GM18511 (cell line): Measurements from ENCODE around the gene B3GALT4.
"Not testable (repeated sequence)": the region's sequence is repeated elsewhere in the genome, so short reads cannot be mapped to it uniquely, and the experiment has no call there.

Experiments
- ATAC-seq: cut with Tn5 transposase; IDR thresholded peaks from one replicate; pipeline ENCODE4 v1.9.1; 2021; ENCODE audit warnings: mild to moderate bottlenecking, moderate library complexity; ENCODE audit not compliant: unreplicated experiment

The B3GALT4 gene

DNA sequence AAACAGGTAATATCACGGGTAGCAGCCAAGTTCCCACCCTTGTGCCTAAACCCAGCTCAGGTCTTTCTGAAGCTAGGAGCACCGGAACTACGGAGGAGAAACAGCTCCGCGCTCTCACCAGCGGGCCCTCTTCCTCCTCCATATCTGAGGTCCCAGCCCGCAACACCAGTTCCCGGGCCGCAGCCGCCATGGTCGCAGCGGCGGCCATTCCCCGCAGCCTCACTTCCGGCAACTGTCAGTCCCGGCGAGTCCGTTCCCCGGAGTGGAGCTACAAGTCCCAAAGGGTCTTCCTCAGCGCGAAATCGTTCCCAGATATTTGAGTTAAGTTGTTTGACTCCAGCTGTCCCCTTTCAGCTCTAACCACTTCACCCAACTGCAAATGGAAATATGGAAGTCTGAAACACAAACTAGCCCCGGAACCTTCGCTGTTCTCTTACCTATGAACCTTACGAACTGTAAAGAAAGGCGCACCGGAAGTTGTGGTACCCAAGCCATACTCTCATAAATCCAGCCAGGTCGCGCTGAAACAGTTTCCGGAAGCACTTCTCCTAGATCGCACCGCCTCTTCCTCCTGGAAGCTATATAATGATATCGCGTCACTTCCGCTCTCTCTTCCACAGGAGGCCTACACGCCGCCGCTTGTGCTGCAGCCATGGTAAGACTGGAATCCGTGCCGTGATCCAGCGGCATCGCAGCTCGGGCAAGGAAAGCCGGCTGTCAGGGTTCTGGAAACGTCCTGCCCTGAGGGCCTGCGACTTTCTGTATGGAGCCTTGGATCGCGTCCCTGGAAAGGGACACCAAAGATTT, 5.3 kb upstream of the B3GALT4 start, which contains the start of the genes RPS18 and VPS52:
Gene RPS18 (plus strand): TSS at position 608 of the 807 bp plus-strand sequence. CDS start 45 bp downstream, at position 653.
Gene VPS52 (minus strand): TSS at position 409 of the 807 bp plus-strand sequence. CDS start 201 bp downstream, at position 208.
- ATAC-seq = peak; percentile 86

DNA sequence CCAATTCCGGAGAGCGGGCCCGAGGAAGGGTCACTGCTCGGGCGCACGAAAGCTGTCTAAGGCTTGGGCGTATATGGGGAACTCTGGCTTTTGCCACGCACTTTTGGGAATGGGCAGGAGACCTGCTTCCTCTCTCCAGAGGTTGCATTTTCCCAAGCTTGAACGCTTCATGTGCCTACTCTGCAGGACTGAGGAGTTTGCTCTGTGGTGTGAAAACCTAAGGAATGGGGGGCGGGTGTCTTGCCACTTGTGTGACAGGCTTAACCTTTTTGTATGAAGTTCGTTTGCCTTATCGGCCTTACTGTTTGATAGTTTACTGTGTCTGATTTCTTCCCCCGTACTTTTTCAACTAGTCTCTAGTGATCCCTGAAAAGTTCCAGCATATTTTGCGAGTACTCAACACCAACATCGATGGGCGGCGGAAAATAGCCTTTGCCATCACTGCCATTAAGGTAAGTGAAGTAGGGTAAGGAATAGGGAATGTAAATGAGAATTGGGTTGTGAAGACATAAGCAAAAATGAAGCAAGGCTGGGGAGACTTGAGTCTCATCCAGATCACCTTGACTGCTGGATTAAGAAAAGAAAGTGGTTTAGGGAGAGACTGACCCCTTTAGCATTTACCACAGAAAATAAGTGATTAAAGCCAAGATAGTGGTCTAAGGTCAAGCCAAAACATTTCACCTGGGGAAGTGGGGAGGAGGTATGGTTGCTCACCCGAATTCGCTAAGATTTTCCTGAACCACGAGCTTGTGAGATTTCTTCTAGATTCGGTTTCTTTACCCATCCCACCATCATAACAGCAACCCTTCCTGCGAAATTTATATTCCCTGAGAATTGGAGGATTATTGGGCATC, 4.4 kb upstream of the B3GALT4 start:
- peak; percentile 19 for ATAC-seq

DNA sequence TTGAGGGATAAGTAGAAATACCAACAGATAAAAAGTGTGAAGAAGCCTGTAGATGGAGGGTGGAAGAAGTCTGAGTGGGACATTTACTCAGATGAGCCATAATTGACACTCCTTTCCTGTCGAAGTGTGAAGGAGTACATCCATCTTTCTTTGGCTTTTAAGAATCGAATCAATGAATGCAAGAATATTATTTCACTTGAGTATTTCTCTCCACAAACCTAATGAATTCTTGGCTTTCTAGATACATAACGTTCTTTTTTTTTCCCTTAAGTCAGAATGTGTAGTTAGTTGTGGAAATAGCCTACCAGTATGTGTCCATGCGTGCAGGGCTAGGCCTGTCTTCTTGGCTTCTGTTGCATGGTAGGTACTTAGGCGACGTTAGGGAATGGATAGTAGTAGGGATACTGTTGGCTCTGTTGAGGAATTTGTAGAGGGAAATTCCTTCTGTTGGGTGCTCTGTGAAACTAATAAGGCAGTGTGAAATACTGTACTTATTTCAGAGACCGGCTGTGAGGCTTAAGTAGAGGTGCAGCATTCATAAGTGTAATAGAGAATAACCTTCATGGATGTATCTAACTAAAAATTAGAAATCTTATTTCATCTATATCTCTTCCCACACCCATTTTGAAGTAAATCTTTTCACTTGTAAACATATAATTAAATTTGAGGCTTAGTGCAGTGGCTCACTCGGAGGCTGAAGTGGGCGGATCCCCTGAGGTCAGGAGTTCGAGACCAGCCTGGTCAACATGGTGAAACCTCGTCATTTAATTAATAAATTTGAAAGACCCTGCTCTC, 3.6 kb upstream of the B3GALT4 start:
- no peak for ATAC-seq

DNA sequence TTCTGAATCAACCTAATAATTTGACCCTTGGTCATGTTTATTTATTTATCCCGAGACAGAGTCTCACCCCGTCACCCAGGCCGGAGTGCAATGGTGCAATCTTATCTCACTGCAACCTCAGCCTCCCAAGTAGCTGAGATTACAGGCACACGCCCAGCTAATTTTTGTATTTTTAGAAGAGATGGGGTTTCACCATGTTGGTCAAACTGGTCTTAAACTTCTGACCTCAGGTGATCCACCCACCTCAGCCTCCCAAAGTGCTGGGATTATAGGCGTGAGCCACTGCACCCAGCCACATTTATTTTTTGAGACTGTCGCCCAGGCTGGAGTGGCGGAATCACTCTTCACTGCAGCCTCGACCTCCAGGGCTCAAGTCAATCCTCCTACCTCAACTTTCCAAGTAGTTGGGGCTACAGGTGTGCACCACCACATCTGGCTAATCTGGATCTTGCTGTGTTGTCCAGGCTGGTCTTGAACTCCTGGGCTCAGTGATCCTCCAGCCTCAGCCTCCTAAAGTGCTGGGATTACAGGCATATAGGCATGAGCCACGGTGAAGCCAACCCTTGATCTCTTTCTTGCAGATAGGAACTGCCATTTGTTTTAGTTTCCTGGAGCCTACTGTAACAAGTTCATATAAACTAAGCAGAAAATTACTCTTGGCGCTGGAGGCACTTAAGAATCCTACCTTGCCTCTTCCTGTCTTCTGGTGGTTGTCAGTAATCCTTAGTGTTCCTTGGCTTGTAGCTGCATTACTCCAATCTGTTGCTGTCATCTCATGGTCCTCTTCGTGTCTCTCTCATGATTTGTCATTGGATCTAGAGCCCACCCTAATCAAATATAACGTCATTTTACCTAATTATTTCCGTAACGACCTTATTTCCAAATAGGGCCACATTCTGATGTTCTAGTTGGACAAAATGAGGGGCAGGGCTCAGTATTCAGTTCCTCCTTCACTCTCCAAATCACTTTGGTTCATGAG, 2.7 kb upstream of the B3GALT4 start:
- no peak for ATAC-seq

DNA sequence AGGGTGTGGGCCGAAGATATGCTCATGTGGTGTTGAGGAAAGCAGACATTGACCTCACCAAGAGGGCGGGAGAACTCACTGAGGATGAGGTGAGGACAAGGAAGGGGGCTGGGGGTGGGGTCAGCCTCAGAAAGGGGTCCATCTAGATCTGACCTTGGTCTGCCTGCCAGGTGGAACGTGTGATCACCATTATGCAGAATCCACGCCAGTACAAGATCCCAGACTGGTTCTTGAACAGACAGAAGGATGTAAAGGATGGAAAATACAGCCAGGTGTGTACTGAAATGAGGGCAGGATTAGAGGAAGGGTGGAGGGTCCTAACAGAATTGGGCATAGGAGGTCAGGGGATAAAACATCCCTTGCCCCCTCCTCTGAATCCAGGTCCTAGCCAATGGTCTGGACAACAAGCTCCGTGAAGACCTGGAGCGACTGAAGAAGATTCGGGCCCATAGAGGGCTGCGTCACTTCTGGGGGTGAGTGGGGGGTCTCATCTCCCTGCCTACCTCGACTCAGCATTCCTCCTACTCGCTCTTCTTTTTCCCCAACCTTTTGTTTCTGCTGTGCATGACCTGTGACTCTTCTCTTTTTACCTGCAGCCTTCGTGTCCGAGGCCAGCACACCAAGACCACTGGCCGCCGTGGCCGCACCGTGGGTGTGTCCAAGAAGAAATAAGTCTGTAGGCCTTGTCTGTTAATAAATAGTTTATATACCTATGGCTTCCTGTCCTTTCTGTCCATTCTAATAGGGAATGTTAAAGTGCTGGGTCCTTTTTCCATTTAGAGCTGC, 935 bp upstream of the B3GALT4 start:
- not testable (repeated sequence) for ATAC-seq

DNA sequence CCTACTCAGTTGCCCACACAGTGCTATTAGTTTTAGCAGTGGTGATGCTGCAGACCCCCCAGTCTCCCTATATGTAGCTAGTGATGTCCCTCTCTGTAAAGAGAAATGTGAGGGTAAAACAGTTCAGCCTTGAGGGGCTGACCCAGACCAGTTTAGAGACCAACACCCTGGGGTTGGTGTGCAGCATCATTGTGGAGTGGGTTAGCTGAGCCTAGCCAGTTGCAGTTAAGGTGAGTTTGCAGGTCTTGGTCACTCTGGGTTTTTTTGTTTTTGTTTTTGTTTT, 401 bp upstream of the B3GALT4 start:
- no peak for ATAC-seq

DNA sequence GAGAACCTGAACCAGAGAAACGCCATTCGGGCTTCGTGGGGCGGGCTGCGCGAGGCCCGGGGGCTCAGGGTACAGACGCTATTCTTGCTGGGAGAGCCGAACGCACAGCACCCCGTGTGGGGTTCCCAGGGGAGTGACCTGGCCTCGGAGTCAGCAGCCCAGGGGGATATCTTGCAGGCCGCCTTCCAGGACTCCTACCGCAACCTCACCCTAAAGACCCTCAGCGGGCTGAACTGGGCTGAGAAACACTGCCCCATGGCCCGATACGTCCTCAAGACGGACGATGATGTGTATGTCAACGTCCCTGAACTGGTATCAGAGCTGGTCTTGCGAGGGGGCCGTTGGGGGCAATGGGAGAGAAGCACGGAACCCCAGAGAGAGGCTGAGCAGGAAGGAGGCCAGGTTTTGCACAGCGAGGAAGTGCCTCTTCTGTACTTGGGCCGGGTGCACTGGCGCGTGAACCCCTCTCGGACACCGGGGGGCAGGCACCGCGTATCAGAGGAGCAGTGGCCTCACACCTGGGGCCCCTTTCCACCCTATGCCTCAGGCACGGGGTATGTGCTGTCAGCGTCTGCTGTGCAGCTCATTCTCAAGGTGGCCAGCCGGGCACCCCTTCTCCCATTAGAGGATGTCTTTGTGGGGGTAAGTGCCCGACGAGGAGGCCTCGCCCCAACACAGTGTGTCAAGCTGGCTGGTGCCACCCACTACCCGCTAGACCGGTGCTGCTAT, 904 bp downstream of the B3GALT4 start:
- ATAC-seq = peak; percentile 23

DNA sequence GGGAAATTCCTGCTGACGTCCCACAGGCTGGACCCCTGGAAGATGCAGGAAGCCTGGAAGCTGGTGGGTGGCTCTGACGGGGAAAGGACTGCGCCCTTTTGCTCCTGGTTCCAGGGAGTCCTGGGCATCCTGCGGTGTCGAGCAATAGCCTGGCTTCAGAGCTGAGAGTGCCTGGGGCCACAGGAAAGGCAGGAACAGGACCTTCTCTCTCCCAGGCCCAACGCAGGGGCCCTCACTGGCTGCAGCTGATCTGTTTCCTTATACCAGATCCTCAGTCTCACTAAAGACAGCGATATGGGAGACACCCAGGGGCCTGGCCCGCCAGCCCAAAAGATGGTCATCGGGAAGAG, 1.4 kb downstream of the B3GALT4 start:
- ATAC-seq = no peak

DNA sequence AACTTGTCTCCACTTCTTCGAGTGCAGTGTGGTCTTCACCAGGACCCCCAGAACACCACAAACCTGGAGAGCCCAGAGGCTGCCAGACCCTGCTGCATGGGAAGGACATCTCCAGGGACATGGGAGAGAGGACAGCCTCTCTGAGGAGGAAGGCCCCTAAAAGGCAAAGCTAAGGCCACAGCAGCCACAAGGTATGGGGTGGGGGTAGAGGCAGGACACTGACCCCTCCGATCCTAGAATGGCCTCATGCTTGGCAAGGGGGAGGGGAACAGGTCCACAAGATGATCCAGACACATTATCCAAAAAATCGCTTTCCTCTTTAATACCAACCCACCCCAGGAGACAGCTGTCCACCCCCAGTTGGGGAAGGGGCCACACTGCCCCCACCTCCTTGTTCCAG, 1.9 kb downstream of the B3GALT4 start:
- no peak for ATAC-seq

DNA sequence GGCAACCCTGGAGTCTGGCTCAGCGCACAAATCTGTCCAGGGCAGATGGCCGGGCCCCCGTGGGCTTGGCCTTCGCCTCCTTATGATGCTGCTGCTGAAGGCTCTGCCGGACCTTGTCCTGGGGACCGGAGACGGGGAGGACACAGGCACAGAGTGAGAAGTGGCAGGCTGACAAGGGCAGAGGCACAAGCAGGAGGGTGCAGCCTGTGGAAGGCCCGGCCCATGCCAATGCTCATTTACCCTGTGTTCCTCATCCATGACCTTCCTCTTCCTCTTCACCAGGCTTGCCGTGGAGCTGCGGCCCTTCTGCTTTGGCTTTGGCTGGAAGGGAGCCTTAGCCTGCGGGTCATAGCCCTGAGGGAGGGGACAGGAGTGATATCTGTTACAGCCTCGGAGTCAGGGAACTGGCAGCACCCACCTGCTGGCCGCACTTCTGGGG, 2.4 kb downstream of the B3GALT4 start:
- ATAC-seq = no peak

DNA sequence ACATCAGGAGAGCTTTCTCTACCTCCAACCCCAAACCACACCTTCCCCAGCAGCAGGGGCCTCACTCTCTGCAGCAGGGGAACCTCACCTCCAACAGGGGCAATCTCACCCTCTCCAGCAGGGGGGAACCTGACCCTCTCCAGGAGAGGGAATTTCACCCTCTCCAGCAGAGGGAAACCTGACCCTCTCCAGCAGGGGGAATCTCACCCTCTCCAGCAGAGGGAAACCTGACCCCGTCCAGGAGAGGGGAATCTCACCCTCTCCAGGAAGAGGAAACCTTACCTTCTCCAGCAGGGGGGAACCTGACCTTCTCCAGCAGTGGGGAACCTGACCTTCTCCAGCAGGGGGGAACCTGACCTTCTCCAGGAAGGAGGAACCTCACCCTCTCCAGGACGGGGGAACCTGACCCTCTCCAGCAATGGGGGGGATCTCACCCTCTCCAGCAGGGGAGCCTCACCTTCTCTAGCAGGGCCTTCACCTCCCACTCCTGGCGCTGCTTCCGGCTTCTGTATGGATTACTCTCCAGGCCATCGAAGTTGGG, 3.1 kb downstream of the B3GALT4 start:
- no peak for ATAC-seq

DNA sequence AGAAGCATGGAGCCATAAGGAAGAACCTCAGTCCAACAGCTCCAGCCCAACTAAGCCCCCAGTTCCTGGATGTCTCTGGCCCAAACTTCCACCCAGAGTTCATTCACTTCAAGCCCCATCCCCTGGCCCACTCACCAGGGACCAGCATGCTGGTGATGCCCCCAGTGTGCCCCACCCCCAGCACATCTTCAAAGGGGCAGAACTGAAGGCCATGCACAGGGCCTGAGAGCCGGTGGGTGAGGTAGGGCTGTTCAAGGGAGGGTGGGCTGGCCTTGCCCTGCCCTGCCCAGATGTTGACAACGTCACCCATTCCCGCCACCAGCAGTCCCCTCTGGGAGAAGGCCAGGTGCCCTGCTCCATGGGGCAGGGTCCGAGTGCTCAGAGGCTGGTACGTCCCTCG, 3.6 kb downstream of the B3GALT4 start:
- no peak for ATAC-seq

DNA sequence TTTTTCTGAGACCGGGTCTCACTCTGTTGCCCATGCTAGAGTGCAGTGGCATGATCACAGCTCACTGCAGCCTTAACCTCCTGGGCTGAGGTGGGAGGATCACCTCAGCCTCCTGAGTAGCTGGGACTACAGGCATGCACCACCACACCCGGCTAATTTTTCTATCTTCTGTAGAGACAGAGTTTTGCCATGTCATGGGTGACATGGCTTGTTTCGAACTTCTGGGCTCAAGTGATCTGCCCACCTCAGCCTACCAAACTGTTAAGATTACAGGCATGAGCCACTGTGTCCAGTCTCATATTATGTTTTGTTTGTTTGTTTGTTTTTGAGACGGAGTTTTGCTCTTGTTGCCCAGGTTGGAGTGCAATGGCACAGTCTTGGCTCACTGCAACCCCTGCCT, 8.3 kb downstream of the B3GALT4 start:
- not testable (repeated sequence) for ATAC-seq

DNA sequence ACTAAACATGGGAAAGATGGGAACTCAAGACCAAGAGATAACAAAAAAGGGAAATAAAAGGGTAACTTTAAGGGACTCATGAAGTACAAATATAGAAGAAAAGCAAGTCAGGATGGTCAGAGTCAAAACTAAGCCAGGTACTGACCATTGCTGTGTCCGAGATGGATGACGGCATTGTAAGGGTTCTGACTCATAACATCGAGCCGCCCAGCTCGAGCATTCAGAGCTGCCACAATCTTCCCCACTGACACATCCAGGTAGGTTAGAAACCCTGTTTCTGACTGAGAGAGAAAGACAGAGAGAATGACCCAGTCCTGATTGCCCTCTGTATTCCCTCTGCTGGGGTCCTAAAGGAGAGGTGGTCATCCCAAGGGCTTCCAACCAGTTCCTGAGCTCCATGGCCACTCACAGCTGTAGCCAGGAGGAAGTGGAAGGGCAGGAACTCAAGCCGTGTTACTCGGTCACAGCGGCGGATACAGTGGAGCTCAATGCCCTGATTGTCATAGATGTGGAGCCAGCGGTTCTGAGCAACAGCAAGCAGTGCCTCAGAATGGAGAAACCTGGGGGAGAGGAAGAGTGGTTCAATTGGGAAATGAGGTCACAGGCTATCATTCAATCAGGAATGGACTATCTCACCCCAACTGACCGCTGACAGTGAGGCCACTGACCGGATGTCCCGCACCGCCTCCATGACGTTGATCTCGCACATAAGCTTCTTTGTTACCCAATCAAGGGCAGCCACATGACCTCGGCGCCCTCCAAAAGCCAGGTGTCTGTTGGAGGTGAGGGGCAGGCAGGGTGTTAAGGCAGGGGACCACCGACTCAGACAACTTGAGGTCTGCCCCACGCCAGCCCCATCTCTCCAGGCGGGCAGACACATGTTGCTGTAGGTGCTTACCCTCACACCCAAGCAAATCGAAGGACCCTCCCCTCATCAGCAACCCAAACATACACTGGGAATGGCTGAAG, 10.3 kb downstream of the B3GALT4 start:
- no peak for ATAC-seq

DNA sequence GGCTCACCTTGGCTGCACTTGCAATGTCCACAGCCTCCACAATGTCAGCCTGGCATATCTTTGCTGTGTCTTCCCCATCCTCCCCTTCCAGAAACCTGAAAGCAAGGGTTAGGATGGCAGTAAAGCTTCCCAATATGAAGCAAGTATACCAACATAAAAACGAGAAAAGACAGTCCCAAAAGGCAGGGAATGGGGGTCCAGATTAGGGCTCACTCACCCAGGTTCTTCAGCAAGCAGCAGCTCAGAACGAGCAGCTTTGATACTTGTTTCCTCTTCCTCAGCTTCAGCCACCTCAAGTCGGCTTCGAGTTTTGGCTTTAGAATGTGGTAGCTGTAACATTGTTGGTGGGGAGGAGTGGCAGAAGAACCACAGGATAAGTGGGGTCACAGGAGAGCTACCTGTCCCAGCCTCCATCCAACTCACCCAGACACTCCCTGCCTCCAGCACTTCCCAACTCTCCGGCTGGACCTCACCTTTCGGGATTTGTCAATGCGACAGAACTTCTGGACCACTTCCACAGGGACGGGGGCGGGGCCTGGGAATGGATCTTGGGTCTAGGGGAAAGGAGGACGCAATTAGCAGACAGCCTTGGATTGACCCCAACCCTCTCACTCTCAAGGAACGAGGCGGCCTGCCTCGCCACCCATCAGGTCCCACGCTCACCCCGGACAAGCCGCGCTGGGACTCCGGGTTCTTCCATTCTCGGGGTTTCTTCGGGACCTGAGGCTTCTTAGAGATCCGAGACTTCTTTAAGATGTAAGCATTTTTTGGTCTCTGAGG, 11.4 kb downstream of the B3GALT4 start:
- ATAC-seq = peak; percentile 10
